Renal pelvis (tissue), 4 donors: ENCODE results near the gene GGPS1. TPM values are rescaled to one million over a fixed set of nuclear protein-coding genes. Genes with fewer than 3 reads are reported as not detected.
"Not testable (repeated sequence)": the region's sequence is repeated elsewhere in the genome, so short reads cannot be mapped to it uniquely, and the experiment has no call there.

Source experiments
- DNase-seq: peaks from one replicate; pipeline ENCODE4 v3.0.0-alpha.2; 2013
- polyA plus RNA-seq, 3 donors: library from polyadenylated mRNA; unstranded; fragments of 120-200 nt; gene quantifications; one replicate each; pipeline ENCODE4 v1.2.1, GENCODE V29; 2013; ENCODE audit not compliant: insufficient read length in 3 of 3

The GGPS1 gene
- polyA plus RNA-seq, 3 donors, result 50.7 to 53.8 (median 51.8) TPM

DNA sequence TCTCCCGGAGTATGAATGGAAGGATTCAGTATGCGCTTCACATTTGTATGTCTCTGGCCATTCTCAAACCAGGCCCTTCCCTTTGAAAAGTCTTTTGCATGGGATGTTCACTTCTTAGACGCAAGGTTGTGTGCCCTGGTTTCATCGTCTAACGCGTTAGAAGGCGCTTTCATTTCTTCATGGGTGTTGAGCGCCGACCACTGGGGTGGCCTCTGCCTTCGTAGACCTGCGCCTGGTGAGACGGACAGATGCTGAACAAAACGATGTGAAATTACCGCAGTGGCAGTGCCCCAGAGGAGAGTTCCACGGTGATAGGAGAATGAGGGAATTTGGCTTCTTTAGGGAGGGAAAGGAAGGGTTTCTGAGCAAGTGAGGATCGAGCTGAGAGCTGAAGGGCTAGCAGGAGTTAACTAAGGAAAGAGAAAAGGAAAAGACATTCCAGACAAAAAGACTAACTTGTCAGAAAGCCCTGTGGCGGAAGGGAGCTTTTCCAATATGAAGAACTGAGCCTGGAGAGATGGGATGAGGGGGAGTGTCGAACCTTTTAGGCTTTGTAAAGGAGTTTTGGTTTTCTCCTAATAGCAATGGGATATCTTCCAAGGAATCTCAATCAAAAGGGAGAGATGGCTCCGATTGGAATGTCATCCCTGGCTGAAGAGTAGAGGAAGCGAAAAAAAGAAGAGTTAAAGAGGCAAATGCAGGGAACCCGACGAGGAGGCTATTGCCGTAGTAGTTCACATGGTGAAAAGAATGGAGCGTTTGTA lies 951 bp downstream of the GGPS1 start:
- peak; percentile 16 for DNase-seq

DNA sequence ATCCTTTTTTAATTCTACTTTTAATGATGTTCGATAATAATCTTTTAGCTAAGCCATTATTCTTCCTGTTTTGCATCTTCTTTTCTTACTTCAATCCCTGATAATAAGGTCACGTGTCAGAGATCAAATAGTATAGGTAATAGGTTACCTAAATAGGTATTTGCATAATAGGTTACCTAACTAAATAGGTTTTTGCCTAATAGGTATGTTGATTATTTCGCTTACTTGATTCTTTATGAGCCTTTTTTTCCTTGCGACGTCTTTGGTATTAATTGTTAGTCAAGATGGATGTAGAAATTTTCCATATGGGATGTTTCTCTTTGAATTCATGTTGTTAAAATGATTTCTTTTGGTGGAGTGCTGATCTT lies 2.5 kb downstream of the GGPS1 start:
- no peak for DNase-seq

DNA sequence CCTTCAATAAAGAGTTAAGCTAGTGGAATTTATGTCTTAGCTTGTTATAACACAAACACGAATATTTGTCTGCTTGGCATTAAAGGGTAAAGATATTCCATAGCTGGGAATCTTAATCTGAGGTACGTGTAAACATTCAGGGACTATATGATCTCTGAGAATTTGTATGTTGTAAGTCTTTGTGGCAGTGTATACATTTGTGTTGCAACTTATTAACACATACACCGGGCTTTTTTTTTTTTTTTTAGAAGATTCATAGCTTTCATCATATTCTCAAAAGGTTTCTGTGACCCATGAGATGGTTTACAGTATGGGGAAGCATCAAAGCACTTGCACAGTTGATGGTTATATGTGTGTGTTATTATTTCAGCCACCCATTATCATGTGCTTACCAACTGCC lies 3.0 kb downstream of the GGPS1 start:
- no peak for DNase-seq

DNA sequence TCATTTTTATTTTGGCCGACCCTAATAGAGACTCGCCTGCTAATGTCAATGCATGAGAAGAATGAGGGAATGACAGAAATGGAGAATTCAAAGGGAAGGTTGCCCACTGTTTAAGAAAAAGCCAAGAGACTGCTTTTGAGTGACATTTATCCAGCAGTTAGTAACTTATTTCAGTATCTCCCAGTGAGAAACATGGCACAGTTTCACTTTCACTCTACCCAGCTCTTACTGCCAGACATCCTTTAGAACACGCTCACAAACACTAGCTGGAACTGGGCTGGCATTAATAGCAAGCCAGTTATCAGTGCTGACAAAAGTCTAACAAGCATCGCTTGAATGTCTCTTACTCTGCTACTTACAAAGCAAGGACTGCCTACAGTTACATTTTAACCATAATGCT lies 8.5 kb downstream of the GGPS1 start:
- no peak for DNase-seq

DNA sequence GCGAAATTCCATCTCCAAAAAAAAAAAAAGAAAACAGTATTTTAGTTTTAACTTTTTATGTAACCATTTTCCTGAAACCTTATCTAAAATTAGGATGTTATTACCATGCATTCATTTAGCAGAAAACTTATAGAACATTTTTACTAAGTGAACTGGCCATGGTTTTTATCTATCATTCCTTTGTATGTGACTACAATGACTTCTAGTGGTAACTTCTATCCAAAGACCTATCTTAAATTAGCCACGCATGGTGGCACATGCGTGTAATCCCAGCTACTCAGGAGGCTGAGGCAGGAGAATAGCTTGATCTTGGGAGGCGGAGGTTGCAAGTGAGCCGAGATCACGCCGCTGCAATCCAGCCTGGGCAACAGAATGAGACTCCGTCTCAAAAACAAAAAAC lies 11.4 kb downstream of the GGPS1 start:
- no peak for DNase-seq

DNA sequence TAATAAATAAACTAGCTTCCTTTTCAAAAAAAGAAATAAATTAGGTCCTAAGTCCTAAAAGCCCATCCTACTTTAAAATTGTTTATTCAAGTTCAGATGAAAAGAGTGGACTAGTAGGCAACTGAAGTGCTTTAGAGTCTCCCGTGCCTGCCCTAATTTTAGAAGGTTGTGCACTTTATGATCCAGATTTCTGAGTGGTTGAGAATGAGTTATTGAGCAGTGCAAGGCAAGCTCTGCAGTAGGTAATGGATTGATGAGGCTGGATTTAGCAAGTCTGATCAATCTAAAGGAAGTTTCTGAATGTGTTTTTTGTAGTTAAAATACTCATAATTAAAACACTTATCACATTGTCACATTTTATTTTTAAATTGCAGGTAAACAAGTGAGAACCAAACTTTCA lies 13.0 kb downstream of the GGPS1 start:
- DNase-seq, result no peak

- DNase-seq, result no peak
Measured at GRCh38 chr1:235342039-235342438, 13.7 kb downstream of the GGPS1 start.

GRCh38 chr1:235342471-235342870 lies 14.1 kb downstream of the GGPS1 start:
- DNase-seq, result no peak

DNA sequence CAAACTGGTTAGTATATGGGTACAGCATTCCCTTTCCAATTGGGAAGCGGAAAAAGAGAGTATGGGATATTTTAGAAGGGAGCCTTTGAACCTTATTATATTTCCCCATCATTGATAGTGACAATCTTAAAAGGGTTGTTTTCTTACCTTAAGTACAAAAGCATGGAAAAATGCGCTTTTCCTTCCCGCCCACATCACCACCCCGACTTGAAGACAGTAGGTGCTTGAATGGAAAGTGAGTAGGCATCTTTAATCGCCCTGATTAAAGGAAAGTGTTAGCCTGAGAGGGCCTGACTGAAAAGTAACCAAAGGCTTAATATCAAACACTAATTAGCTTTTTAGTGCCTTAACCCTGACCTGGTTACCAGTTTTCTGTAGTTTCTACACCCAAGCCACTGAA lies 15.4 kb downstream of the GGPS1 start:
- DNase-seq, result no peak

DNA sequence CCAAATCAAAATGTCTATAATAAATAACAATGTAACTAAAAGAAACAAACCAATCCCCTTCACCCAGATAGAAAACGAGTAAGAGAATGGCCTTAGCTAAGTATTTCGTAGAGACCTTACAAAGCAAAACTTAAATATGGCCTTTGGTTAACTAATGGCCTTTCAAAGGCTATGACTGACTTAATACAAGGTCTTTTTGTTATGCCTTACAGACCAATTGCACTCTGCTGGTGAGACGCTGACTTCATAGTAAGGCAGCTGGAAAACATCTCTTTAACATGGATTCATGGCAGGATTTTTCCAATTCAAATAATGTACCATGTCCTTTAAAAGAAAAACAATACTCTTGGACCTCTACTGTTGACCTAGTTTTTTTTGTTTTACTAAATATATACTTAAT lies 23.1 kb downstream of the GGPS1 start:
- DNase-seq, result no peak

DNA sequence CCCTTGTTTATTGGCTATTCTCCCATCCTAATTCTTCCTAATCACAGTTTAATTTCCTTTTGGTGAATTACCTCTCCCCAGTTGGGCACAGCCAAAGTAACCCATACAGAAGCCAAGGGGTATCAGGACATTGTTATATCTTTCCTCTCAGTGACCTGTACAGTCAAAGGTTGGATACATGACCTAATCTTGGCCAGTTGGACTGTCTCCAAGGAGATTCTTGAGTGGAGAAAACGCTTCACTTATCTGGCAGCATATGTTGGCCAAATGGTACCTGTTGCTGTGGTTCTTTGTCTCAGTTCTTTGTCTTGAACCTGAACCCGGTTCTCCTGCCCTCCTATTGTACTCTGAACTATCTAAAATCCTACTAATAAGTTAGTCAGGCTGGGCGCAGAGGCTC lies 23.5 kb downstream of the GGPS1 start:
- no peak for DNase-seq

DNA sequence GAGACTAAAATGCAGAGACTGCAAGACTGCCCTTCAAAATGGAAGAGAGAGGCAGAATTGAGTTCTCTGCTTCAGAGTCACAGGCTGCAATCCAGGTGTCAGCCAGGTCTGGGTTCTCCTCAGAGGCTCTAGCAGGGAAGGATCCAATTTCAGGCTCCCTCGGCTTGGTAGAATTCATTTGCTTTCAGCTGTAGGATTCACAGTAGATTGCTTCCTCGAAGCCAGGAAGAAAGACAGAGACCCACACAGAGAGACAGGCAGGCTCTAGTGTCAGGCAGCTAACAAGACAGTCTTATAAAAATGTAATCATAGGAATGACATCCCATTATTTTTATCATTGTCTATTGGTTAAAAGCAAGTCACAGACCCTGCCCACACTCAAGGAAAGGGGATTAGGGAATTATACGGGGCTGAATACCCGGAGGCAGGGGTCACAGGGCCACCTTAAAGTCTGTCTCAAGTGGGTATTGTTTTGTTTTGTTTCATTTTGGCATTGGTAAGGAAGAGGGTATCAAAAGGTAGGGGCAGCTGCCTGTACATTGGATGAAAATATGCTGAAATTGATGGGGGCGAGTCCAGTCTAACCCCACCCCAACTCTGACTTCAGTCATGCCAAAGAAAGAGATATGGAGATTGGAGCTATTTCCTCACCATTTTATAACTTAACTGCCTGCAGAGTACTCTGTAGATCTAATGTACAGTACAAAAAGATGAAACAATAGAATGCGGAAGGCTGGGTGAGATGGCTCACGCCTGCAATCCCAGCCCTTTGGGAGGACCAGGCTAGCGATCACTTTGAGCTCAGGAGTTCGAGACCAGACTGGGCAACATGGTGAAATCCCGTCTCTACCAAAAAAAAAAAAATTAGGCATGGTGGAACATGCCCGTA lies 29.4 kb downstream of the GGPS1 start:
- peak; percentile 29 for DNase-seq

GRCh38 chr1:235358899-235359298 lies 30.5 kb downstream of the GGPS1 start:
- no peak for DNase-seq

DNA sequence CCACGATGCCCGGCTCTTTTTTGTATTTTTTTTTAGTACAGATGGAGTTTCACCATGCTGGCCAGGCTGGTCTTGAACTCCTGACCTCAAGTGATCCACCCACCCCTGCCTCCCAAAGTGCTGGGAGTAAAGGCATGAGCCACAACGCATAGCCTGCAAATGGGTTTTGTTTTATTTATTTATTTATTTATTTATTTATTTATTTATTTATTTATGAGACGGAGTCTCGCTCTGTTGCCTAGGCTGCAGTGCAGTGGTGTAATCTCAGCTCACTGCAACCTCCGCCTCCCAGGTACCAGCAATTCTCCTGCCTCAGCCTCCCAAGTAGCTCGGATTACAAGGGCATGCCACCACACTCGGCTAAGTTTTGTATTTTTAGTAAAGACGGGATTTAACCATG lies 35.8 kb downstream of the GGPS1 start:
- not testable (repeated sequence) for DNase-seq

DNA sequence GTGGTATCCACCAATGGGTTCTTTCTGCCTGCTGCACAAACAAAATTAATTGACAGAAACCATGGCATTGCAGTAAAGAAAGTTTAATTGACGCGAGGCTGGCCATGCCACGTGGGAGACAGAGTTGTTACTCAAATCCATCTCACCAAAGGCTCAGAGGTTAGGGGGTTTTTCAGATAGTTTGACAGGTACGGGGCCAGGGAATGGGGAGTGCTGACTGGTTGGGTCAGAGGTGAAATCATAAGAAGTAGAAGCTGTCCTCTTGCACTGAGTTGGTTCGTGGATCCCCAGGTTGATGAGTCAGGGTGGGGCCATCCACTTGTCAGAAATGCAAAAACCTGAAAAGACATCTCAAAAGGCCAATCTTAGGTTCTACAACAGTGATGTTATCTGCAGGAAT lies 37.9 kb downstream of the GGPS1 start:
- DNase-seq, result no peak

DNA sequence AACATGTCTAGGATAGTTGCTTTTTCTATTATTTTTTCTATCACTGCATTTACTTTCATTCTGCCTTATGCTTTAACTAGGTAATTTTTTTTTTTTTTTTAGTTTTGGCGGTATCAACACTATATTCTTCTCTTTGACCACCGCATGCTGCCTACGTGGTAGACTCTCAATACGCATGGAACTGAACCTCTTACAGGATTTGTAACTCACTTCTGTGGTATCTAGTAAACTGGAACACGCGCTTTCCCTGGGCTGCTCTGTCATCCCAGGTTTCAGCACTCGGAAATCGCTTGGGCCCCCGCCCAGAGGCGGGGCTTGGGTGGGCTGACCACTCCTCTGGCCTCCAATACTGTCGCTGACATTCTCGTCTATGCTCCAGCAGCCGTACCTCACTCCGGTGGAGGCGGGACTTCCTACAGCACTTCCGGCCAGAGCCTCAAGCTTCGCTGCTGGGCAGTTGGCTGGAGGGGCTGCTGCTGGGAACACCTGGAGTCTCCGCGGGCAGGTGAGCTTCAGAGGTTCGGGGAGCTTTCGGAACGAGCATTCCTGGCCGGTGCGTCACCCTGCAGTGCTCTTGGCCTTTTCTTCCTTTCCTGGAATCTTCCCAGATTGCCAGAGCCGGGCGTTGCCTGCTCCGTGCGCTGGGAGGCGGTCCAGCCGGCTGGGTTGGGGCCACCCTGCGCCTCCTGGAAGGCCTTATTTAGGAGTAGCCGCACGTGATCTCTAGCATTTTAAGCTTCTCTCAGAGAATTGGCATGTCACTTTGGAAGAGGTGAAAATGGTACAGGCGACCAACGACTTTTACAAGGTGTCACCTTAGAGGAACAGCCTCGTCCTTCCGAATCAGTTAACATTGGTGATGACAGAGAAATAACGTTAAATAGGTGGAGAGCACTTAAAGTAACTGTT lies 38.9 kb downstream of the GGPS1 start, which contains the start of gene TBCE:
Gene TBCE, plus strand, starts transcription at position 428 of the 909 bp plus-strand sequence. CDS start 12,623 bp downstream, outside the sequence.
- DNase-seq, result peak; percentile 98

GRCh38 chr1:235368428-235368827 lies 40.1 kb downstream of the GGPS1 start:
- no peak for DNase-seq

GRCh38 chr1:235369802-235370201 lies 41.4 kb downstream of the GGPS1 start:
- no peak for DNase-seq

DNA sequence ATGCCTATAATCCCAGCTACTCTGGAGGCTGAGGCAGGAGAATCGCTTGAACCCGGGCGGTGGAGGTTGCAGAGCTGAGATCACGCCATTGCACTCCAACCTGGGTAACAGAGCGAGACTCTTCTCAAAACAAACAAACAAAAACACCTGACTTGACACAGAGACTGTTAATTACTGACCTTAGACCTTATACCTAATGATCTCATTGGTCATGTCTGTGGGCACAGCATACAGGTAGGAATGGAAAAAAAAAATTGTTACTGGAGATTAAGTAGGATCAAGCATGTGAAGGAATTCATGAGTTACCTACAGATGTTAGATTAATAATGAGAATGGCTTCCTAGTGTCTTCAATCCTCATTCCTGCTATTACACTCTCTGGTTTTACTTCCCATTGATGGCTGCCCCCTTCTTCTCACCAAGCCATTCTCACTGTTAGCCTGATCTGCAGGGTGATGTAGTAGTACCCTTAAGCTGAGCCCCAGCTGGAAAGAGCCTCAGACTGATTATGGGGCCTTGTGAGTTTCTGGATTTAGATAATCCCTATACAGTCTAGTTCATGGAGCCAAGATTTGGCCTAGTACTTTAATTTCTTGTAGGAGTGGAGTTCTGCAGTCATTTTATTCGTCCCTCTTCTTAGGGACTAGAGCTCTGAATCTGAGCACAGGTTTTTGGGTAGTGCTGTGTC lies 47.7 kb downstream of the GGPS1 start:
- DNase-seq, result no peak

GRCh38 chr1:235378134-235378735 lies 49.9 kb downstream of the GGPS1 start:
- not testable (repeated sequence) for DNase-seq
